Right lung (tissue), 5 donors: Measurements from ENCODE around the gene PPFIA4. TPM values are rescaled to one million over a fixed set of nuclear protein-coding genes. Genes with fewer than 3 reads are reported as not detected.

Experiments used
- DNase-seq, 2 donors: peaks; one replicate each; pipeline ENCODE4 v3.0.0-alpha.2; 2013
- polyA plus RNA-seq, 5 donors: library from polyadenylated mRNA; unstranded; fragments of 120-200 nt; gene quantifications; one replicate each; pipeline versions ENCODE4 v1.2.1 to v1.2.3, GENCODE V29; 2013; ENCODE audit warnings: inconsistent platforms in 1 of 5, low replicate concordance in 1 of 5; ENCODE audit not compliant: insufficient read length in 5 of 5, insufficient read depth in 1 of 5

PPFIA4 gene
- polyA plus RNA-seq, 5 donors = 2.9 to 5.3 (median 3.1) TPM

DNA sequence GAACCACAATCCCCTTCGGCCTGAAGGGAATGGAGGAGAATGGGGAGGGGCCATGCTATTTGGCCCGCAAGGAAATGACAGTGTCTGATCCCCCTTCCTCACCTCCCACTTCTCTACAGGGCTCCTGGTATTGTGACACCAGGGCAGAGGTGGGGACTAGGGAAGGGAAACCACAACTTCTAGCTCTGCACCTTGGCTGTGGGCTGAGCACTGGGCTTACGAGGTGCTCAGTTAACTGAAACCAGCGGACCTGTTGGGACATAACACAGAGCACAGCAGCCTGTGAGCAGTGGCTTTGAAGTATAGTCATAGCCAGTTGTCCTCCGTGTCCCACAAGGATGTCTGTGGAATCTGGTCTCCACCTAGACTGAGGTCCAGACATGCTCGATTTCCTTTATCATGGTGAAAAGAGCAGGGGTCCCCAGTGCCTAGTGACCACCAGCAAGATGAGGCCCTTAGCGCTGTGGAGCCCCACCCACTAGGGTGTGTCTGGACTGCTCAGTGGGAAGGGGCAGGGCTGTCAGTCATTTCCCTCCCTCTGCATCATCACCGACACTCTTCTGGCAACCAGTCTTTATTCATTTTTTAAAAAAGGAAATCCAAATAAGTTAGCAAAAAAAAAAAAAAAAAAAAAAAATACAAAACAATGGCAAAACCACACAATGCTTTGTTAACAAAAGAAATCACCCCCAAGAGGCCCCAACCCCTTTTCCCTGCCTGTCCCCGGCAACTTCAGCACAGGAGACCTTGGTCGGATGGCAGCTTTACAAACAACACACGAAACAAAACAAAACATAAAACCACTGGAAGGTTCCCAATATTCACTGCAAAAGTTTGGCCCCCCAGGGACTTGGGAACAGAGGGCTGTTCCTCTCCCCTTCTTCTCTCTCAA lies 56.5 kb downstream of the PPFIA4 start:
- DNase-seq = no peak

DNA sequence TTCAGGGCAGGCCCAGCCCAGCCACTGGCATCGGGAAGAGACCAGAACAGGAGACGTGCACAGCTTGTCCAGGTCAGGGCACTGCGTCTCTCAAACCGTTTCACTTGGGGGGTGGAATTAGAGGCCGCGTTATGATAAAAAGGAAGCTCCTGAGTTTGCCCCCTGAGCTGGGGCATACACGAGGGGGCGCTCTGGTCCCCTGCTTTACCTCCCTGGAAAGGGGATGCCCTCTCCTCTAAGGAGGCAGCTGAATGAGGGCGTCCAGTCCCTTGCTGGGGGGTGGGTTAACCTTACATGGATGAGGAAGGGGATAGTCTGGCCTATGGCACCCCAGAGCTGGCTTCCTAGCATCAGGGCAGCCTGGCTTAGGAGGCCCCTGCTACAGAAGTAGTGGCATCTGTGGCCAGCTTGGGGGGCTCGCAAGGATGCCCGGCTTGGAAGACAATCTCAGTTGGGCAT lies 57.2 kb downstream of the PPFIA4 start:
- DNase-seq = no peak

- DNase-seq = no peak
Measured at GRCh38 chr1:203084588-203085527, 58.6 kb downstream of the PPFIA4 start.

GRCh38 chr1:203085528-203086406 lies 59.5 kb downstream of the PPFIA4 start, which contains the start of gene MYOG:
Gene MYOG (minus strand): TSS chr1:203086012. CDS start chr1:203085961, 51 bp downstream.
- DNase-seq = no peak

DNA sequence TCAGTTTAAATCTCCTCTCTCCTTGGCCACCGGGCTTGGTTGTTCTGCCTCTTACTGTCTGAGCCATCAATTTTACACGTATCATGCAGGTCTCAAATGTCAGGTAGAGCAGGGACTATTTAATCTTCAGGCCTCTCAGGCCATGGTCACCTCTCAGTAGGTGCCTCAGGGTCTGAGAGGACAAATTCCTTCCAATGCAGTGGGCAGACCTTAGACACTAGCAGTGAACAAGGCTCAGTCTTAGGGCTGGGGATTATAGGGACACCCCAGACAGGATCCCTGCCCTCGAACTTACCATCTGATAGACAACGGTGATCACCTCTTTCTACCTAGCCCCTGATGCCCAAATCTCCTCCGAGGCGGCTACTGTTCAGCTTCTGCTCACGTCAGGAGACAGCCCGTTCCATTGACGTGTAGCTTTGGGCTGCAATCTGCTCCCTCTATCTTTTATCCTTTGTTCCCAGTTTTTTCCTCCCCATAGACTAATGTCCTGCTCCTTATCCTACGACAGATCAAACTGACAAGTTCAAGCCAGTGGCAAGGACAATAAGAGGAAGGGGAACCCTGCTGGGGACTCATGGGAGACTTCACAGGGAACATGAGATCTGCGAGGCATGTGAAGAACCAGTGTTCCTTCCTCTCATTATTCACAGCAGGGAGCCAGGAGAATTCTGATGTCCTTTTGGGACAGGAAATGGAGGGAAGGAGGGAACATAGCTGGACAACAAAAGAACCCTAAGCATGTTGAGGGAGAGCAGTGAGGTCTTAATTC lies 60.9 kb downstream of the PPFIA4 start:
- DNase-seq = no peak

- DNase-seq = no peak
Measured at GRCh38 chr1:203088441-203088840, 62.1 kb downstream of the PPFIA4 start.

- DNase-seq = no peak
Measured at GRCh38 chr1:203089001-203089650, 62.8 kb downstream of the PPFIA4 start.

DNA sequence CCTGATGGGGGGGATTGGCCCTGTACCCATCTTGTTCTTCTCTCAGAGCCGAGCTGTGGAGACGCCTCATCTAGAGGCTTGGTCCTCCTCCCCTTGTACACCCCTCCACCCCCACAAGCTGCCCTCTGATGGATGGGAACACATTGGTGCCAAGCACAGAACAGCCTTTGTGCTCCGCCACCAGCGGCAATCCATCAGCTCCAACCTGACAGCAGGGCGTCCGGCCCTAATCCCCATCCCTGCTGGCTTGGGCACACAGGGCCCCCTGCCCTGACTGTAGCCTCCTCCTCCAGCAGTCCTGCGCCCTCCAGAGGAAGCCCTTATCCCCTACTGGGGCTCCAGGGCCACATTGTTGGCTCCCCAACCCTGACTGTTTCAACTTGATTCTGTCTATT lies 63.4 kb downstream of the PPFIA4 start:
- no peak for DNase-seq

DNA sequence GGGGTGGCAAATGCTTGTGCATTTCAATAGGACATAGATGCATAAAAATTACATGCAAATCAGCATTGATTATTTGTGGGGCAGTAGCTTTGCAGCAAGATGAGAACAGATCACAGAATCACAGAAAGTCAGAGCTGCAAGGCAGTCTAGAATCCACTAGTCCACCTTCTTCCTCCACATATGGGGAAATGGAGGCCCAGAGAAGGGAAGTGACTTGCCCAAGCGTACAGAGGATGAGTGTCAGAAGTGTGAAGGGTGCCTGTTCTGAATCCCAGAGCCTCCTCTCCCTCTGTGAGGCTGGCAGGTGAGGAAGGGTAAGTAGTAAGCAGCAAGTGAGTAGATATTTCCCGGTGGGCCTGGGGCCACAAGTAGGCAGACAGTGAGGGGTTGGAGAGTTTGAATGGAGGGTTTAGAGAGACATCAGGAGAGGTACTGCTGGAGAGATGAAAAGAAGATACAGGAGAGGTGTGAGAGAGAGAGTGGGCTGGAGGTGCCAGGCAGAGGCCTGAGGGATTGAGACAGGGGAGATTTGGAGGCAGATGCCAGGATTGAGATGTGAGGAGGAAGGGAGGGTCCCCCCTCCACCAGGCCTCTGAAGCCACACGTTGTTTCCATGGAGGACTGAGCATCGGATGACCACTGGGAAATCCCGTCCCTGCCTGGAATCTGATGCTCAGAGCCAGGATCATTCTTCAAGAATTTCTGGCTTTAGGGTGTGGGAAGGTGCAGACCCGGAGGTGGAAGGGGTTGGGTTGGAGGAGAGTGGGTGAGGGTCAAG lies 64.3 kb downstream of the PPFIA4 start:
- no peak for DNase-seq

DNA sequence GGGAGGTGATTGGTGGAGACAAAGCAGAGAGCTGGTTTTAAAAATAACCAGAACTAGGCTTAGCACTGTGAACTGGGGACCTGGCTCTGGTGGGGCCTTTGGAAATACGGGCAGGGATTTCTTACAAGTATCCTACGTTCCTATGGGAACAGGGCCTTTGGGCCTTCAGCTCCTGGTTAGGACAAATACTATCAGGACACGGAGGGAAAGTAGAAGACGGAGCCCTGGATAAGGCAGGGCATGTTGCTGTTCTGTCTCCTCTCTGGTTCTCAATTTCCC lies 64.8 kb downstream of the PPFIA4 start:
- DNase-seq = no peak

DNA sequence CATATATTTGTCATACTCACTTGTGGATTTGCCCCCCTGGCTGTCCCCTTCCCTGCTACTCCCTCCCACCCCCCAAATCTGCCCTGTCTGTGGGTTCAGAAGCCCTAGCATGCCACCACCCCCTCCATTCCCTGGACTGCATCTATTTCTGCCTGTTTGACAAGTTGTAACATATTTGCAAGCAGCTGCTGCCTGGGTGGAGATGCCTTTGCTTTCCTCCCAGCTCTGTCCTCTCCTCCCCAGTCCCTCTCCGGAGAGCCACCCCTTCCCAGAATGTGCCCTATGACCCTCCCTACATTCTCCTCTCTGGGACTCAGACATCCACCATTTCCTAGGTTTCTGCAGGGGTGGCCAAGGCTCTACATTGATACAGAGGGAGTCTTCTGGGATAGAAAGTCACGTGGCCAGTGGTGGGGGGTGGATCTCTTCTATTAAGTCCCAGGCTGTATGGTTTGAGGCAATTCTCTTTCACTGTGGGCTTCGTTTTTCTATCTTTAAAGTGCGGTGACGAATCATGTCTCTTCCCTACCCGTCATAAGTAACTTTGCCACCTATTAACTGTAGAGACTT lies 65.6 kb downstream of the PPFIA4 start:
- no peak for DNase-seq

- no peak for DNase-seq
Measured at GRCh38 chr1:203093754-203094410, 67.6 kb downstream of the PPFIA4 start.

DNA sequence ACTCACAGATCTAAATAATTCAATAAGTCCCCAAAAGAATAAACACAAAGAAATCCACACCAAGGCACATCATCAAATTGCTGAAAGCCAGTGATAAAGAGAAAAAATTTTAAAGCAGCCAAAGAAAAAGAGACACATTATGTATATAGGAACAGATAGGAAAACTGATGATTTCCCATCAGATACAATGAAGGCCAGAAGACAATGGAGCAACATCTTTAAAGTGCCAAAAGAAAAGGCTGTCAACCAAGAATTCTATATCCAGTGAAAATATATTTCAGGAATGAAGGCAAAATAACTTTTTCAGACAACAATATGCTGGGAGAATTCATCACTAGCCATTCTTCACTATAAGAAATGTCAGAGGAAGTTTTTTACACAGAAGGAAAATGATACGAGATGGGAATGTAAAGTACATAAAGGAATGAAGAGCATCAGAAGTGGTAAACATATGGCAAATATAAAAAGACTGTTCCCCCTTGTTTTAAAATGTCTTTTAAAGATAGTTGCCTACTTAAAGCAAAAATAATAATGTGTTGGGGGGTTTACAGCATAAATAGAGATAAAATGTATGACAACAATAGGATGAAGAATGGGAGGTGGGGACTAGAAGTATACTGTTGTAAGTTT lies 68.9 kb downstream of the PPFIA4 start:
- DNase-seq = no peak

- DNase-seq = no peak
Measured at GRCh38 chr1:203096566-203096965, 70.3 kb downstream of the PPFIA4 start.

DNA sequence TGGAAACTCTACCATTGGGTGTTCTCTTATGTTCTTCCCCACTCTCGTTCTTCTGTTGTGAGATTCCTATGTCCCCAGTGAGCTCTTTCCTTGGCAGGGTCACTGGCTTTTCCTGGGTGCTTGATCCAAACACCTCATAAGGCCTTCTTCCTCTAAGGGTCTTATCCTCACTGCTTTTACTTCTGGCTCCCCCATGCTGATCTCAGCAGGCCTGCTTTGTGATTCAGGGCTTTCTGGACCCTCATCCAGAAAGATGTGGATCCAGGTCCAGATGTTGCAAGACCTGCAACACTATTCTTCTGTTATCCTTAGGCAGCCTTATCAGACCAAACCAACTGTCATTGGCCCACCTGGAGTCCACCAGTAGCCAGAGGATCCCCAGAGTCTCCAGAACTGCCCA lies 70.7 kb downstream of the PPFIA4 start:
- no peak for DNase-seq

GRCh38 chr1:203098445-203098844 lies 72.2 kb downstream of the PPFIA4 start:
- no peak for DNase-seq

DNA sequence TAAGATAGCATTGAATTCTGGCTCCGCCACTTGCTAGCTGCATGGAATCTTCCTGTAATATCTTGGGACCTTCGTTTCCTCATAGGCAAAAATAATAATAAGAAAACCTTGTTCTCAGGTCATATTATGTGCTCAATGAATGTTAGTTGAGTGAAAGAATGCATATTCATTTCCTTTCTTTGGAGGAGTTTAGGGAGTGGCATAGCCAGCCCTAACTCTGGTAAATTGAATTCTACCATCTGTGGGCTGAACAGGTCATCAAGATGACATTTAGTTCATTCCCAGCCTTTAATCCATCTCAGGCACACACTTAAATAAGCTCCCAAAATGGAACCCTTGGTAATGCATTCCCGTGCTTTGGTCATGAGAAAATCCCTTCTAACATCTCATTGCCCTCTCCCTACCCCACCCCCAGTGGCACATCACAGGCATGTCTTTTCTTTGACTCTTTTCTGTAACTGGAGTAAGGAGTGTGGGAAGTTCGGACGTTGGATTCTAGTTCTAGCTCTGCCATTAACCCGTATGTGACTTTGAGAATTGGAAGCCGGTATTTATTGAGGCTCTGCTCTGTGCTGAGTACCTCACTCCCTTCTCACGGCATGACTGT lies 72.7 kb downstream of the PPFIA4 start:
- no peak for DNase-seq
